Left kidney (tissue), 8 donors: Measurements from ENCODE around the gene WDR17. TPM values are rescaled to one million over a fixed set of nuclear protein-coding genes. Genes with fewer than 3 reads are reported as not detected.

Source experiments
- DNase-seq: peaks from one replicate; pipeline ENCODE4 v3.0.0-alpha.2; 2013
- long read RNA-seq, 8 donors: transcript quantifications; one replicate each; lab custom pipeline, GENCODE V29; 2026
- polyA plus RNA-seq: library from polyadenylated mRNA; unstranded; fragments of 120-200 nt; gene quantifications from one replicate; pipeline ENCODE4 v1.2.1, GENCODE V29; 2013; ENCODE audit not compliant: insufficient read length

The WDR17 gene
- 16.2 TPM for polyA plus RNA-seq
- long read RNA-seq, donor 1: 0 reads
- long read RNA-seq, donor 2: 0 reads
- long read RNA-seq, donor 3: 0 reads
- long read RNA-seq, donor 4: 0 reads
- long read RNA-seq, donor 5: 0 reads
- long read RNA-seq, donor 6: 0 reads
- long read RNA-seq, donor 7: 0 reads
- long read RNA-seq, donor 8: 0 reads

DNA sequence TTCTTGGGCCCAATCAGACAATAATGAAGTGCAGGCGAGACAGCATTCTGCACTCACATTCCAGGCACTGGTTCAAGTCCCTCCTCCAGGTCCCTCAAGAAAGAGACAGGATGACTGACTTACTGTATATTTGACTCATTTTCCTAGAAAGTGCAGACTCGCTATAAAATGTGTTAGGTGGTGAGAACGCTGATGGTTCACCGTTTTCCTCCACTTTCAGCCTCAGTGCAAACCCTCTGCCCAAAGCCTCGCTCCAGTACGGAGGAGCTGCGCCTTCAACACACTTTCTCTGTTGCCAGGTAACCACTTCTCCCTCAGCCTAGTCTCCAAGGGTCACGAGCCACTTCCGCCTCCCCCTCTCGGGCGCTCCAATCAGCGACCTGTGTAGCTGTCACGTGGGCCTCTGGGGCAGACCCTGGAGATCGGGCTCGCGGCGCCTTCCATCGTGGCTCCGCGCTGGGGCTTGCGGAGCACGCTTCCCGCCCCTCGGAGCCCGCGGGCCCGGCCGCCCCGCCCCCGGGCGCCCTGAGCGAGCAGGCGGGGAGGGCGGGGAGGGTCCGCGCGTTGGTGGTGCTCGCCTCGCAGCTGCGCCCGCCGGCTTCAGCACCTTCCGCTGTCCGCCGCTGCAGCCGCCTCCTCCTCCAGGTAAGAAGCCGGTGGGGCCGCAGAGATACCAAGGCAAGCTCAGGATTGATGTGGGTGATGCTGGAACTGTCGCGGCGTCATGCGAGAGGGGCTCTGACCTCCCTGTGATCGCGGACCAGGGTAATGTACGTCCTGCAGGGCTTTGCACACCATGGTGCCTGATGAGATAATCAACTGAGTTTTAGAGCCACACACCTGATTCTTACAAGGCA is at the start of gene WDR17:
TSS of gene WDR17 (plus strand) at position 407 of the 857 bp plus-strand sequence. CDS start 45,740 bp downstream, outside the sequence.
- peak; percentile 90 for DNase-seq

DNA sequence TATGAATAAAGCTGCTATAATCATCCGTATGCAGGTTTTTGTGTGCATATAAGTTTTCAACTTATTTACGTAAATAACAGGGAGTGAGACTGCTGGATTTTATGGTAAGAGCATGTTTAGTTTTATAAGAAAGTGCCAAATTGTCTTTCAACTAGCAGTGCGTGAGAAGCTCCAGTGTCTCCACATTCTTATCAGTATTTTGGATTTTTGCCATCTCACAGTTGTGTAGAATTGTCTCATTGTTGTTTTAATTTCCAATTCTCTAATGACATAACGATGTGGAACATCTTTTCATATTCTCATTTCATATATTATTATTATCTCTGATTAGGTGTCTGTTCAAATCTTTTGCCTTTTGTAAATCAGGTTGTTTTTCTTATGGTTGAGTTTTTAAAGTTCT is 49.0 kb upstream of the WDR17 start:
- DNase-seq: no peak

DNA sequence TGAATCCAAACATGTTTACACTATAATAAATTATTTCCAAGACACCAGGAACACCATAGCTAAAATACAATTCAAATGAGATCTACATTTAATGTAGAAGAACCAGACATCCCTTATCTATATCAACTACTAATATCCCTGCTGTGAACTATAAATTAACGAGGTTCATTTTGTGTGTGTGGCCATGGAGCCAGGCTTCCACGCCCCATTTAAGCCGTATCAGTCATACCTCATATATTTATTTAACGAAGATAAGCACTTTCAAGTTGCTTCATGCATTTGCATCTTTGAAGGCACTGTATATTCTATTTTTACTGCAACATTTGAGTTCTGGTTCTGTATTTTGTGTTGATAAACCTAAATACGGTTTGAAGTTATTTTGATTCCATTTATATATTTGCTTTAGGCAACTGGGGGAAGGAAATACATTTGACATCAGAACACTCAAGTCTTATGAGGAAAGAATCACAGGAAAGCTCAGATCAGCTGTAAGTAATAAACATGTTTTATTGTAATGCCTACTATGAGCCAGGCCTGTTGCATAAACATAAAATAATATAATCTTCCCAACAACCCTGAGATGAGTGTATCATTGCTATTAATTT is 45.1 kb upstream of the WDR17 start:
- DNase-seq: no peak

DNA sequence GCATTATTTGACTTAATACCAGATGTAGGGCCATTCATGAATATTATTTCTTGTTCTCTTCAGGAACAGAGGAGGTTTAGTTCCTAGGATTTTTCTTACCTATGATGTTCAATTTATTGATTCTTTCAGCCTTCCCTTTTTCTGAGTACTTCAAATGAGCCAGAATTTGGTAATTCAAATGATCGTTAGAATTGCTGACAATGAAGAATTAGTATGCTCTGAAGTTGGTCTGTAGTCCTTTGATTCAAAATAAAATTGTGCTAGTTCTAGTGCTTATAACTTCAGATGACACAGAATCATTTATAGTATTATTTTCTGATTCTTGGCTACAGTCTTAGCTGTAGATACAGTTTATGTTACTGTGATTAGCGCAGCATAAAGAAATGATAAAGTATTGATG is 35.2 kb upstream of the WDR17 start:
- DNase-seq: no peak

DNA sequence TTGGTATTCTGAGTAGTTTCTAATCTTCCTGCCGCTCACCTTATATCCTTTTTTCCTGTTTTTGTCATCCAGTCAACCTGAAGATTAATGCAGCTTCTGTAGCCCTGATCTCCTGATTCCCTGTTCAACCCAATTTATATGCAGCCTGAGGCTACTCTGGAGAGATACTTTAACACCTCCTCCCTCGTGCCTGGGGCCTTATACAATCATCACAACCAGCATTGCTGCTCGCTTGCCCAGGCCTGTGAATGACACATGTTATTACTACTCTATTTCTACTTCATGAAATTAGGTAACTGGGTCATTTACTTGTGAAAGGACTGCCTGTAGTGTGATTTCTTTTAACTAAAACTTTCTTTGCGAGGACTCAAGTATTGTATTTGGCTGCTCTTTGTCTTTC is 33.7 kb upstream of the WDR17 start:
- DNase-seq: no peak

DNA sequence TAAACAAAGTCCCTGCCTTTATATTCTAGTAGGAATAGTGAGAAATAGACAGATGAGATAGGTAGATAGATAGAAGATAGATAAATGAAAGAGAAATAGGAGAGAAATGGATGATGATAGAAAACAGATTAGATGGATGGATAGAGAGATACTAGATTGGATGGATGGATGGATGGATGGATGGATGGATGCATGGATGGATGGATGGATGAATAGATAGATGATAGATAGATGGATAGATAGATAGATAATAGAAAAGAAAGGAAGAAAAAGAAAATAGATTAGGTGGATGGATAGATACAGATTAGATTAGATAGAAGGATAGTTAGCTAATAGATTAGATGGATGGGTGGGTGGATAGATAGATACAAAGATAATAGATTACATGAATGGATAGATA is 33.2 kb upstream of the WDR17 start:
- DNase-seq: no peak

DNA sequence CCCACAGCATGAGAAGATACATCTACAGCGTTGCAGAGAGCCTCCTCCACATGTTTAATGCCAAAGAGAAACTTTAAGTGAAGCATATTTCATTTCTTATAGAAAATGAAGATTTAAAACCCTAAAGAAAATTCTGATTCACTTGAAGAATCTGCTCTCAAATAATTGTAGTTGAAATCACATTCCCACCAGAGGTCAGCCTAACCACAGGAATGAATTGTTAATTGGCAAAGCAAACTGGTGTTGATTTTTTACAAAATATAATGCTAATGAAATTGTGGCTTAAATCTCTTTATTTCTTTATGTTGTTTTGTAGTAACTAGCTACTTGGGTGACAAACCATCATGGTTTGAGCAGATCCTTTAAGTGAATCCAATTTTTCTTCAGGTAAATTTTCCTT is 31.1 kb upstream of the WDR17 start:
- DNase-seq: peak; percentile 43

DNA sequence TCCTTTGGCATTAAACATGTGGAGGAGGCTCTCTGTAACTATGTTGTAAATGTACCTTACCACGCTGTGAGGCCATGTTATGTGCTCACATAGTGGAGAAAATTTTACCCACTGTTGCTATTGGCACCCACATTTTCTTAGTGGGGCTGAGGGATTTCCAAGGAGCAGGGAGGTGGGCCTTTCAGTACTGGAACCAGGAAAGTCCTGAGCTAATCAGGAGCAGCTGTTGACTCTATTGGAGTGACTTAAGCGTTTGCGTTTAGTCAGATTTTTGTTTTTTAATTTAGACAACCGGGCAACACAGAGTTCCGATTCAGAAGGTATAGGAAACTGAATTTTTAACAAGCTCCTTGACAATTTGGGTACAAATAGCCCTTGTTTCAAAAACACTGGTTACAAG is 30.7 kb upstream of the WDR17 start:
- DNase-seq: no peak

DNA sequence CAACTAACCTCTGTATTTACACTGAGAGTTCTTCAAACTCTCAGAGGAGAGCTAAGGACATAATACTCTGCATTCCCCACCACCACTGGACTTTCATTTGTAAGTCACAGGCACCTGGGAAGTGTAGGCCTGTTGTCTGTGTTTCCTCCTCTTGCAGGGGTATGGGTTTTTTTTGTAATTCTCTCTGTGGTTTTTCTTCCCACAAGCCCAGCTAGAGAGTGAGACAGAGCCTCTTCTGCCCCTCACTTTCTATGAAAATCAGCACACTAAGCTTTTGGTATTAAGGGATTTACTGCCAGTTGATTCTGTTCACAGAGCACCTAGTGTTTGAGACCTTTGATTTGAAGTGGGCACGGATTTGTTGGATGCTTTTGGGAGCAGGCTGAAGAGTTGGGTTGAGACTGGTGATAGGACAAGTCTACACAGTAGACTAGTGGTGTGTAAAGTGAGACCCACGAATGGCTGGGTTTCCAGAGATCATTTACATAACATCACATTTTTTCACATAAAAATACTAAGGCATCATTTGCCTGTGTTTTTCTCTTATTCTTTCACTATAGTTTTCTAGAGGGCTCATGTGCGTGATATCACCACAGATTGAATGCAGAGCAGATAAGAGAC is 28.9 kb upstream of the WDR17 start:
- DNase-seq: no peak

DNA sequence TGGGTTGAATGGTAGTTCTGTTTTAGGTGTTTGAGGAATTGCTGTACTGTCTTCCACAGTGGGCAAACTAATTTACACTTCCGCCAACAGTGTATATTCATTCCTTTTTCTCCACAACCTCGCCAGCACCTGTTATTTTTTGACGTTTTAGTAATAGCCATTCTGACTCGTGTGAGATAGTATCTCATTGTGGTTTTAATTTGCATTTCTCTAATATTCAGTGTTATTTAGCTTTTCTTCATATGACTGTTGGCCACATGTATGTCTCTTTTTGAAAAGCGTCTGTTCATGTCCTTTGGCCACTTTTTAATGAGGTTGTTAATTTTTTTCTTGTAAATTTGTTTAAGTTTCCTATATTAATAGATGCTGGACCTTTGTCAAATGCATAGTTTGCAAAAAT is 26.9 kb upstream of the WDR17 start:
- DNase-seq: no peak

DNA sequence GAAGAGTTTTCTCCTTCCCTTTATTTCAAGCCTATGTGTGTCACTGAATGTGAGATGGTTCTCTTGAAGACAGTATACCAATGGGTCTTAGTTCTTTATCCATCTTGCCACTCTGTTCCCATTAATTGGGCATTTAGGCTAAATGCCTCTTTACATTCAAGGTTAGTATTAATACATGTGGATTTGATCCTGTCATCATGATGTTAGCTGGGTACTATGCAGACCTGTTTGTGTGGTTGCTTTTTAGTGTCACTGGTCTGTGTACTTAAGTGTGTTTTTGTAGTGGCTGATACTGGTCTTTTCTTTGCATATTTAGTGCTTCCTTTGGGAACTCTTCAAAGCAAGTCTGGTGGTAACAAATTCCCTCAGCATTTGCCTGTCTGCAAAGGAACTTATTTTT is 23.4 kb upstream of the WDR17 start:
- DNase-seq: no peak

DNA sequence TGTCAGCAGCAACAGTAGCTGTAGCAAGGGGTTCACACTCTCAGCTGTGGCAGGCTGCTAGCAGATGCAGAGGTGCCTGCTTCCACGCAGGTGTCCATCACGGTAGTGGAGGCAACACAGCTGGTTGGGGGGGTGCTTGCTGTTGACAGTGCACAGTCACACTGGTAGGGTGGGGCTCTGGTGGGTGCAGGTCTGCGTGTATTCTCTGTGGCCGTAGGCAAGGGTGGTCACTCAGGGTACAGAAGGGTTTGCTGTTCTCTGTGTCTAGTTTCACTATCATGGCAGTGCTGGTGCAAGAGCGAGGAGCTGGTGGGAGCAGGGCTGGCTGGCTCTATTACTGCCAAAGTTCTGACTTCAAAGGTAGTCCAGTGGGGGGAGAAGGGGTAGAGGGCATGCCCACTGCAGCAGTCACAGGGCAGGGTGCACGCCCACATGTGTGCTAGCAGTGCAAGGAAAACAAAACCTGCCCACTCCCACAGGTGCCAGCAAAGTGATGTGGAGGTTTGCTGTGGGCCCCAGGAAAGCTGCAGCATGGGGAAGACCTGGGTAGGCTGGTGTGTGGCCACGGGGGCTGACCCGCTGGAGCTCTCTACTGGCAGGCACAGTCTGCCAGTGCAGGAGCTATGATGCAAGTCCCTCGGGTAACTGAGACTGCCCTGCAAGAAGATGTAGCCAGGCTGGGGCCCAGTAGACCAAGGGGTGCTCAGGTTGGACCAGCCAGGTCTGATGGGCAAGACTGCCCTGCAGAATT is 21.6 kb upstream of the WDR17 start:
- no peak for DNase-seq

DNA sequence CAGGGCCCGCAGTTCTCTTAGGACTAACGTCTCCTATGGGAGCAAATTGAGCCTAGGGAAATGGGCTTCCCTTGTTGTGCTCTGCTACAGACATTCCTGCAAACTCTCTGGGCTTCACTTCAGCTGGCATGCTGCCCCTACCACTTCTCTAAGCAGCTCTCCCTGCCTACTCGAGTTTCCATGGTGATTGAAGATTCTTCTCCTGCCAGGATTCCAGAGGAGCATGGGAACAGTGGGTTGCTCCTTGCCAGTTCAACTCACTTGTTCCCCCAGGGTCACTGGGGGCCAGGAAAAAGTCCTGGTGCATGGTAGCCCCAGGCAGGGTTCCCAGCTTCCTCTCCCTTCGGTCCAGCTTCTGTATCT is 21.1 kb upstream of the WDR17 start:
- no peak for DNase-seq

DNA sequence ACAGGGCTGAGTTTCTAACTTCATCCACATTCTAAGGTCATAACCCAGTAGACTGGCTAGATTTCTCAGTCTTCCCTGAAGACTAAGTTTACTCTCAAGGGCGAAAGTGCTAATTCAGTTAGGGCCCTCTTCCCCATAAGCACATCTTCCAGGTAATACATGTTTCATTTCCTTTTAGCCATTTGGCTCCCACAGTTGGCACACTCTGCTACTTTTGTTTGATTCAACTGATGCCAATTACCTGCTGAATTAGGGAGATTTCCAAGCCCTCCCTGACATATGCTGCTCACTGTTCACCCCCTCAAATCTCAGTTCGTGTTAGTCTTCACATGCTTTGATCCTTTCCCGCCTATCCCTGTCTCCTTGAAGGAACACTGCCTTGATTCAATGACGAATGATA is 17.0 kb upstream of the WDR17 start:
- DNase-seq: no peak

DNA sequence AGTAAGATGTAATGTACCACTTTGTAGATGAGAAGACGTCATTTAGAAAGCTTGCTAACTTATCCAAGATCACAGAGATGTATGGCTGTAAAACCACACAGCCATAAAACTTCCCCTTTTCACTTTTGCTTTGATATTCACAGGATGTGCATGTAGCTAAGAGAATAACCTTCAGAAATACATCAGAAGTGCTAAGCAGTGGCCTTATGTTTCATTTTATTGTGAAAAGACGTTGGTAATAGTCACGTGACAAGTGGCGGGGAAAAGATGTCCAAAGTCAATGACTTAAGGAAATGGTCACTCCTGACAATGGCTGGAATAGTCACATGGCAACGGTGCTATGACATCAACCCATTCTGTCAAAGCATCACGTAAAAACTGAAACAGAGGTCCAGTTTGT is 12.9 kb upstream of the WDR17 start:
- no peak for DNase-seq

DNA sequence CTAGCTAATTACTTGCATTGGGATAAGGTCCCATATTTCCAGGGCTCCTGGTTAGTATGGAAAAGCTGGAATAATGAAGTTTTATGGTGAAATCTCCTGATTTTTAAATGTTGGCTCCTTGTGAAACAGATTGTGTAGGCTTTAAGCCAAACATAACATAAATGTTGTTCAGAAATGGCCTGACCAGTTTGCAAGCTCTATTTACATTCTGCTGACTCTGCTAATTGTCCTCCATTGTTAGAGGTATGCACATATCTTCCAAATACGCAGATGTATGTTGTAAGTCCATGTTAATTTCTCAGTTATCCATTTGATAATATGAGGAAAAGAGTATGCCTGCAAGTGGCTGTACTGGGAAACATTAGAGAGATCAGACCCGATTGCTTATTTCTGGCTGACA is 11.9 kb upstream of the WDR17 start:
- no peak for DNase-seq

DNA sequence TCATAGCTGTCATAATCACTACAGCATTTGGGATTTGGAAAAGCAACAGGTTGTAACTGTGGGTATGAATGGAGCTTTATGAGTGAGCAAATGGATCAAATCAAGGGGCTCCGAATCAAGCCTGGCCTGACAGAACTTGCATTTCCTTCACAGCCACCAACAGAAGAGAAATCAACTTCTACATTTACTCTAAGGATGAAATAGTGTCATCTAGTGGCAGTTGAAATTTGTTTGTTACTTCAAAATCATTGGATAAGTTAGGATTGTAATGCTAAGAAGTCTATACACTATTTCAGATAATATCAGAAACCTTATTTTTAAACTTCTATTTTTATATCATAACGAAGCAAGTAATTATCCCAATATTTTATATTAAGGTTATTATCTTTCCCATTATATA is 10.7 kb upstream of the WDR17 start:
- no peak for DNase-seq

DNA sequence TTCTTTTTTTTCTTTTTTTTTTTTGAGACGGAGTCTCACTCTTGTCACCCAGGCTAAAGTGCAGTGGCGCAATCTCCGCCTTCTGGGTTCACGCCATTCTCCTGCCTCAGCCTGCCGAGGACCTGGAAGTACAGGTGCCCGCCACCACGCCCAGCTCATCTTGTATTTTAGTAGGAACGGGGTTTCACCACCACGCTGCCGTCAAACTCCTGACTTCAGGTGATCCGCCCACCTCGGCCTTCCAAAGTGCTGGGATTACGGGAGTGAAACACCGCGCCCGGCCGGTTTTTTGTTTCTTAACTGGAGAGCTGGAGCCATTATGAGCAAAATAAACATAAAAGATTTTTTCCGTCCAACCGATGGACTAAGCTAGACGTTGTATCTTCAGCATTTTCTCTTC is 1.9 kb upstream of the WDR17 start:
- no peak for DNase-seq

DNA sequence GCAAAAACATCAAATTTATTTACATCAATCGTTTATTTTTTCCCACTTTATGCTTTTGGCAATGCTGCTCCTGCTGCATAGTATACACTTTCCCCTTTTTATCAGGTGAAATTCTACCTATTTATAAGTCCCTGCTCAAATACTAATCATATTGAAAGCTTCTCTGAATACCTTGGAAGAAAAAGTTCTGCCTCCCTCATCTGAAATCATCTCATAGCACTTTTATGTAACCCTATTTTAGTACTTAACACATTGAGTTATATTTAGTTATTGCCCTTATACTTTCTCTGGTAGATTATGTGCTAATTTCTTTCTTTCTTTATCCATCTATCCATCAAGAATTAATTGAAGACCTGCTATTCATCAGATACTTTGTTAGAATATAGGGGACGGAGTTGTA is 1.1 kb upstream of the WDR17 start:
- no peak for DNase-seq

DNA sequence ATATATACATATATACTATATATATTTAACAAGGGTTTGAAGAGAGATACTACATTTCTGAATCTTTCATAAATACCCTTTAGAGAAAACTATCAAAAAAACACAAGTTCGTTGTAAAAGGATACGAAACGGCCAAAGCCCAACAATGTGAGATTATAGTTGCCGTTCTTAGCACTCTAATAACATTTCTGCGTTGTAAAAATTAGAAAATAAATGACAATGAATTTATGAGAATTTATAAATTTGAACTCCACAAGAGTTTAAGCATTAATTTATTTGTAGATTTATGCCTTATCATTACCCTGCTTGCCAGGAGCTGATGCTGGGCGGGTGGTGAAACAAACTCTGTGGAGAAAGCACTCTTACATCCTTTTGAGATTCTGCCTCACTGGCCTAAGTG is 1.1 kb downstream of the WDR17 start:
- DNase-seq: no peak

DNA sequence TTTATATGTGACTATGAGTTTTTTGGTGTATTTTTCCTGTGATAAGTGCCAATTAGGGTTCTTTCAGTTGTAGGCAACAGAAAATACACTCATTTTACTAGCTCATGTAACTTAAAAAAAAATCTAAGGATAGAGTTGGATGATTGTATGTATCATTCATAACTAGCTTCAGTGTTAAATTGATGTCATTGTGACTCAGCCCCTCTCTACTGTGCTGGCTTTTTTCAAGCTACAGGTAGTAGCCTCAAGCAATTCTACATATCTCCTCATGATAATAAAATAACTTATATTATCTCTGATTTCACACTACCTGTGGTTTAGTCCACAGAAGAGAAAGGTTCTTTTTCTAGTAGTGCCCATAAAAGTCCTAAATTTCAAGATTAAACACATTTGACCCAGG is 11.9 kb downstream of the WDR17 start:
- no peak for DNase-seq

DNA sequence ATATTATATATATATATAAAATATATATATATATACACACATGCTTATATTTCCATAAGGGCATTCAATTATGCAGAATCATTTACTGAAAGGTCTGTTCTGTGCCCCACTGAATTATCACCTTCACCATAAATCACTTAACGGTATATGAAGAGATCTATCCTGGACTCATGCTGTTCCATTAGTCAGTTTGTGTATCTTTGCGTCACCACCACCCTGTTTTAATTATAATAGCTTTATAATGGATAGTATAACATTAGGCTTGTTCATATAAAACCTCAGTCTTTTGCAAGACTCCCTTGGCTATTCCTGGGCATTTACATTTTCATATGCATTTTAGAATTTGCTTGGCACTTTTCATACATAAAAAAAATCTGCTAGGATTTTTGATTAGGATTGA is 19.1 kb downstream of the WDR17 start:
- DNase-seq: no peak

DNA sequence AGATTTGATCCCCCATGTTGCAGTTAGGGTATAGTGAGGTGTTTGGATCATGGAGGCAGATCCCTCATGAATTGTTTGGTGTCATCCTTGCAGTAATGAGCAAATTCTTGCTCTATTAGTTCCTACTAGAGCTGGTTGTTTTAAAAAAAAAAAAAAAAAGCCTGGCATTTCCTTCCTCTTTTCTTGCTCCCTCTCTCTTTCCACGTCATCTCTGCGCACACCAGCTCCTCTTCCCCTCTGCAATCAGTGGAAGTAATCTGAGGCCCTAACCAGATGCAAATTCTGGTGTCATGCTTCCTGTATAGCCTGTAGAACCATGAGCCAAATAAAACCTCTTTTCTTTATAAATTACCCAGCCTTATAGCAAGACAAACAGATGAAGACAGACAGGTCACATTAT is 24.5 kb downstream of the WDR17 start:
- no peak for DNase-seq
